Right ventricle myocardium inferior (tissue), 1 donor: ENCODE results near the gene RNF128. TPM values are rescaled to one million over a fixed set of nuclear protein-coding genes. Genes with fewer than 3 reads are reported as not detected.

Experiments
- total RNA-seq: library from RNA; stranded (reverse); fragmentation: NEBNext Ultra II Directional; extraction: Animal tissue kit (Norgen Biotek cat#: 25700); gene quantifications from one replicate; pipeline ENCODE4 v1.2.1, GENCODE V29; 2021
- donor health status: DM: no; HTN: yes; CAD: no; lungs with severe emphysema.

Gene RNF128
- total RNA-seq, 1 donor from 2014 or later: 0.22 TPM

Other genes with a start within 250 kb of the RNF128 start
- 0.87 TPM for gene RADX, start 114.7 kb upstream of the RNF128 start, total RNA-seq
- 2.5 TPM for gene TBC1D8B, start 76.0 kb downstream of the RNF128 start, total RNA-seq
- not detected for gene RIPPLY1, start 176.6 kb downstream of the RNF128 start, total RNA-seq
- not detected for gene CLDN2, start 193.7 kb downstream of the RNF128 start, total RNA-seq